HCT116 (cell line): ENCODE data around the gene EPS8.

Source experiments
- CEBPB ChIP-seq: IDR thresholded peaks from 2 replicates; pipeline ENCODE4 v1.6.1; 2012; ENCODE audit warnings: low read depth
- EZH2 ChIP-seq: fragments of 200-600 bp; sonication (generic); IDR thresholded peaks from 2 replicates; pipeline ENCODE4 v1.6.1; 2017; ENCODE audit warnings: antibody characterized with exemption, mixed run types
- EZH2phosphoT487 ChIP-seq: fragments of 200-600 bp; IDR thresholded peaks from 2 replicates; pipeline ENCODE4 v1.6.1; 2018; ENCODE audit warnings: antibody characterized with exemption, borderline replicate concordance
- POLR2A ChIP-seq: IDR thresholded peaks from 2 replicates; pipeline ENCODE4 v1.7.0; 2011; ENCODE audit warnings: borderline replicate concordance; ENCODE audit not compliant: insufficient read depth, insufficient read length; ENCODE audit errors: extremely low read depth
- POLR2AphosphoS5 ChIP-seq: IDR thresholded peaks from 2 replicates; pipeline ENCODE4 v1.6.1; 2011; ENCODE audit warnings: mild to moderate bottlenecking, low read depth, low read length, moderate library complexity
- RAD21 ChIP-seq: IDR thresholded peaks from 2 replicates; pipeline ENCODE4 v1.6.1; 2012; ENCODE audit warnings: low read depth, mild to moderate bottlenecking
- ZNF274 ChIP-seq: fragments of 200-500 bp; sonication (Bioruptor generic); IDR thresholded peaks from 2 replicates; pipeline ENCODE4 v1.6.1; 2014; ENCODE audit warnings: mild to moderate bottlenecking, low read depth, low read length, inconsistent platforms
- TF ChIP-seq, protein P1 (sequence below), 3 experiments: fragments of 200-600 bp in 1 of 3; sonication (generic) in 1 of 3; IDR thresholded peaks in 2 of 3; conservative IDR thresholded peaks in 1 of 3; 2 replicates each; pipeline ENCODE4 v1.5.1; 2012 to 2017; ENCODE audit warnings: low read depth in 2 of 3, low read length in 2 of 3, antibody characterized with exemption in 1 of 3, borderline replicate concordance in 1 of 3, control low read depth in 1 of 3, mild to moderate bottlenecking in 1 of 3, mixed read lengths in 1 of 3, mixed run types in 1 of 3, moderate library complexity in 1 of 3; ENCODE audit not compliant: insufficient read depth in 1 of 3
- TF ChIP-seq, protein P2 (sequence below): IDR thresholded peaks from 2 replicates; pipeline ENCODE4 v1.6.1; 2012

DNA sequence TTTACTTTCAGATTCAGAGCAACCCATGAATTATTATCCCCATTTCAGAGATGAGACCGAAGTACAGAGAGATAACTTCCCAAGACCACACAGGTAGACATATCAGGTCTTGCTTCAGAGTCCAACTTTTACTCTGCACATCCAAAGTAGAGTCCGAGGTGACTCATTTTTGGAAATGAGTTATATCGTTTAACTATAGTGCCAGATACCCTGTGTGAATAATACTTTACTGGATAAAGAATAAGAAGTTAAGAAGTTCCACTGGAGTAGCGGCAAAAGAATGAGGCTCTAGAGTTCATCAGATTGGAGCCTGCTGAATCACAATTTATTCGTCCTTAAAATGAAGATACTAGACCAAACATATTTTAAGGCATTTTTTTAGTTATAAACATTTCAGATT is 124.7 kb downstream of the EPS8 start:
- TF ChIP-seq, protein P1, sequence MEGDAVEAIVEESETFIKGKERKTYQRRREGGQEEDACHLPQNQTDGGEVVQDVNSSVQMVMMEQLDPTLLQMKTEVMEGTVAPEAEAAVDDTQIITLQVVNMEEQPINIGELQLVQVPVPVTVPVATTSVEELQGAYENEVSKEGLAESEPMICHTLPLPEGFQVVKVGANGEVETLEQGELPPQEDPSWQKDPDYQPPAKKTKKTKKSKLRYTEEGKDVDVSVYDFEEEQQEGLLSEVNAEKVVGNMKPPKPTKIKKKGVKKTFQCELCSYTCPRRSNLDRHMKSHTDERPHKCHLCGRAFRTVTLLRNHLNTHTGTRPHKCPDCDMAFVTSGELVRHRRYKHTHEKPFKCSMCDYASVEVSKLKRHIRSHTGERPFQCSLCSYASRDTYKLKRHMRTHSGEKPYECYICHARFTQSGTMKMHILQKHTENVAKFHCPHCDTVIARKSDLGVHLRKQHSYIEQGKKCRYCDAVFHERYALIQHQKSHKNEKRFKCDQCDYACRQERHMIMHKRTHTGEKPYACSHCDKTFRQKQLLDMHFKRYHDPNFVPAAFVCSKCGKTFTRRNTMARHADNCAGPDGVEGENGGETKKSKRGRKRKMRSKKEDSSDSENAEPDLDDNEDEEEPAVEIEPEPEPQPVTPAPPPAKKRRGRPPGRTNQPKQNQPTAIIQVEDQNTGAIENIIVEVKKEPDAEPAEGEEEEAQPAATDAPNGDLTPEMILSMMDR (IDR thresholded peaks at IDR 0.05 in 2 of 3, conservative IDR thresholded peaks at IDR 0.05 in 1 of 3; ENCODE audit: borderline replicate concordance in 1 of 3, insufficient read depth in 1 of 3, low read depth in 2 of 3, low read length in 2 of 3): no peak
- TF ChIP-seq POLR2A: no peak
- no peak for TF ChIP-seq POLR2AphosphoS5
- TF ChIP-seq EZH2: no peak
- TF ChIP-seq, protein P2, sequence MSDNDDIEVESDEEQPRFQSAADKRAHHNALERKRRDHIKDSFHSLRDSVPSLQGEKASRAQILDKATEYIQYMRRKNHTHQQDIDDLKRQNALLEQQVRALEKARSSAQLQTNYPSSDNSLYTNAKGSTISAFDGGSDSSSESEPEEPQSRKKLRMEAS: no peak
- TF ChIP-seq EZH2phosphoT487: no peak
- TF ChIP-seq ZNF274: no peak
- TF ChIP-seq CEBPB: no peak
- TF ChIP-seq RAD21: no peak
